HG03558 (cell line): ENCODE results near the gene IRF5.
"Not testable (repeated sequence)": the region's sequence is repeated elsewhere in the genome, so short reads cannot be mapped to it uniquely, and the experiment has no call there.

ENCODE experiments used
- ATAC-seq: cut with Tn5 transposase; IDR thresholded peaks from one replicate; pipeline ENCODE4 v1.9.1; 2021; ENCODE audit warnings: moderate number of reproducible peaks; ENCODE audit not compliant: unreplicated experiment; ENCODE audit errors: extremely low read depth

Gene IRF5

DNA sequence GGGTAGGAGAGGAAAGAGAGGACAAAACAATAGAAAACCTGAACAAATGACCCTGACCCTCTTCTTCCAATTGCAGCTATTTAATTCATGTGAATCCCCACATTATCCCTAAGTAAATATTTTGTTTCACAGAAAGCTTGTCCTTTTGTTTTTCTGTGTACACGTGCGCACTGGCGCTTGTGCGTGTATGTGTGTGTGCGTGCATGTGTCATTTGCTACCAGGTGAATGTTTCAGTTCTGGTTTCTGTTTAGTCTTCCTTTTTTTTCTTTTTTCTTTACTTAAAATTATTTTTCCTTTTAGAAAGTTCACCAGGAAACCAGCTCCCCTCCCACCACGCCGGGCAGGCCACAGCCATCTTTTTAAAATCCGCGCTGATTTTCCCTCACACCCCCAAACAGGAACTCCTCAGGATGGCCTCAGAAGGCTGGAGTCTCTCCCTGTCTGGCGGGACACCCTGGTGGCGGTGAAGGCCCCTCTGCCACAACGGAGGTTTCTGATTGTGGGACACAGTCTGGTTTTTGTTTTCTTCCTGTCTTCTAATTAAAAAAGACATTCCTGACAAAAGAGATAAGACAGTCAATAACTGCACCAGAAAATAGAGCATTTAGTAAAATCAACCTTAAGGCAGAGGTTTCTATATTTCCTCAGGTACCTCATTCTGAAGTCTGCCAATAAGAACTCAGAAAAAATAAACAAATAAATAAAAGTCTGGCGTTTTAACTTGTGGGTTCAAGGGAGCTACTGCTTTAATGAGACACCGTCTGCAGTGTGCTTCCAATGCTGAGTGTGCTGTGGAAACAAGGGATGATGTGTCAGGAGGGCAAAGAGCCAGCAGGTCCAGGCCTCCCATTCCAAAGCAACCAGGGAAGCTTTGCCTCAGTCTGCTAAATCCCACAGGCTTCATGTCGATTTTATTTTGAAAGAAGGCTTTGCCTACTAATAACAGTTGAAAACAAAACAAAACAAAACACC lies 17.4 kb downstream of the IRF5 start:
- ATAC-seq = no peak

DNA sequence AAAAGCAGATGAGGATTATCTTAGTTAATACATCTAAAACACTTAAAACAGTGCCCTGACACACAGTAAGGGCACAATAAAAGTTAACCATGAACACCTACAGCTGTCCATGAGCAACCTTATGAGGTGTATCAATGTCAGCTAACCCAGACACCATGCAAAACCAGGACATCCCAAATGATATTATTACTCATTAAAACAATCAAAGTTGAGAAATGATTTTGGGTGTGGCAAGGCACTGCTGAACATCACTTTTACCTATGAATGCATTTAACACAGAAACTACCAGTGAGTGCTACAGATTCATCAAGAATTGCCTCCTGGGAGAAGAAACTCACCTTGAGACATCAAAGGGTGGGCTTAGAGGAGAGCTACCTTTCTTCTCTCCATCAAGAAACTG lies 18.3 kb downstream of the IRF5 start:
- ATAC-seq = no peak

DNA sequence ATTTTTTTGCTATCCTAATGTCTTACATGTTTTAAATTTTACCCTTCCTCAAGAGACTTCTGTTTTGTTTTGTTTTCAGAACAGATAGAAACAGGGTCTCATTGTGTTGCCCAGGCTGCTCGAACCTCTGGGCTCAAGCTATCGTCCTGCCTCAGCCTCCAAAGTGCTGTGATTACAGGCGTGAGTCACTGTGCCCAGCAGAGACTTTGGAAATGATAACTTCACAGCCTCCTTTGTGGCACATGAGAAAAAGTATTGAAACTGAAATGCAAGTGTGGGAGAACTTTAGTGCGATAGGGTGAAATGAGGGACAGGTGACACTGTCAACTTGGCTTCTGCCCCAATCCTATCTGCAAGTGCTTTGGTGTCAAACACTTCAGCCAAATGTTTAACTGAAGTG lies 21.6 kb downstream of the IRF5 start:
- ATAC-seq = no peak

DNA sequence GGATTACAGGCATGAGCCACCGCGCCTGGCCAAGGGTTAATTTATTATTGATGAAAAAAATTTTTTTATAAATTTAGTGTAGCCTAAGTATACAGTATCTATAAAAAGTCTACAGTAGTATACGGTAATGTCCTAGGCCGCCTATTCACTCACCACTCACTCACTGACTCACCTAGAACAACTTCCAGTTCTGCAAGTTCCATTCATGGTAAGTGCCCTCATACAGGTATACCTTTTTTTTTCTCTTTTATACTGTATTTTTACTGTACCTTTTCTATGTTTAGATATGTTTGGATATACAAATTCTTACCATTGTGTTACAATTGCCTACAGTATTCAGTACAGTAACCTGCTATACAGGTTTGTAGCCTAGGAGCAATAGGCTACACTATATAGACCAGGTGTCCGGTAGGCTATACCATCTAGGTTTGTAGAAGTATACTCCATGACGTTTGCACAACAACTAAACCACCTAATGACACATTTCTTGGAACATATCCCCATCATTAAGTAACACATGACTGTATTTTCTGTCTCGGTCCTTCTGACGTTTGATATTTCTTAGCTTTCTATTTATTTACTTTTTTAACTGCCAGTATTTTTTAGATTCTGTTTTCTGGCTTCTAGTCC lies 23.4 kb downstream of the IRF5 start:
- ATAC-seq = no peak

DNA sequence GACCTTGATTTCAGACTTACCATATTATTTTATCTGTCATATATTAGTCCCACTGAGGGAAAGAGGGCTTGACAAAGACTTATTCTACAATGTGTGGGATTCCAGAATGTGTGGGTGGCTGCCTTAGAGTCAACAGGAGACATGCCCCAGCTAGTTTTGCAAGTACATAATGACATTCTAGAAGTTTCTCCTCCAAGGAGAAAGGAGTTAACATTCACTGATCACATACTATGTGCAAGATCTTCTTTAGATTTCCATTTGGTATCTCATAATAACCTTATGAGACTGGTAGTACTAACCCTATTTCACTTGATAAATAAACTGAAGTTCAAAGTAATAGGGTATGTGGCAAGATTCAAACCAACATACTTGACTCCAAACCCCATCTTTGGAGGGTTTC lies 25.2 kb downstream of the IRF5 start:
- ATAC-seq = no peak

DNA sequence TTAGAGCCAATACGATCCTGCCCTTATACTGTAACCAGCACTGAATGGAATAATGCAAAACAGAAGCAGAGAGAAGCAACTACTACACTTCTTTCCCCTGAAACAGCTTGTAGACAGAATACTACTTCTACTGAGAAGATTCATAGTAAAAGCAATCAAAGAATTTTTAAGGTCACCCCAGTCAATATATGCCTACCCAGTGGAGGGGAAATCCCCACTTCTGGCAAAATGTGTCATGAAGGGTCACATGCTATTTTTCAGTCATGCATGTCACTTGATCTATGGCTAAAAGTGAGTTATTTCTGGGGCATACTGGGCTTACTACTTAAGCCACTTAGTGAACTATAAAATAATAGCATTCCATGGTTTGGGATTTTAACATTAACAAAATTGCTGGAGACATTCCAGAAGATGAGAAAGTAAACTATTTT lies 25.6 kb downstream of the IRF5 start:
- peak; percentile 66 for ATAC-seq

DNA sequence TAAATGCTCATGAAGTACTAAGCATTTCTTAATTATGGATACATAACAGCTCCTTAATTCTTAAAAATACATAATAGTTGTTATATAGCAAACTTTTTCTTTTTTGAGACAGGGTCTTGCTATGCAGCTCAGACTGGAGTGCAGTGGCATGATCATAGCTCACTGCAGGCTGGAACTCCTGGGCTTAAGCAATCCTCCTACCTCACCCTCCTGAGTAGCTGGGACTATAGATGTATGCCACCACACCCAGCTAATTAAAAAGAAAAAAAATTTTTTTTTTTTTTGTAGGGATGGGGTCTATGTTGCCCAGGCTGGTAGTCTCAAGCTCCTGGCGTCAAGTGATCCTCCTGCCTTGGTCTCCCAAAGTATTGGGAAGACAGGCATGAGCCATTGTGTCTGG lies 30.9 kb downstream of the IRF5 start:
- ATAC-seq = no peak

DNA sequence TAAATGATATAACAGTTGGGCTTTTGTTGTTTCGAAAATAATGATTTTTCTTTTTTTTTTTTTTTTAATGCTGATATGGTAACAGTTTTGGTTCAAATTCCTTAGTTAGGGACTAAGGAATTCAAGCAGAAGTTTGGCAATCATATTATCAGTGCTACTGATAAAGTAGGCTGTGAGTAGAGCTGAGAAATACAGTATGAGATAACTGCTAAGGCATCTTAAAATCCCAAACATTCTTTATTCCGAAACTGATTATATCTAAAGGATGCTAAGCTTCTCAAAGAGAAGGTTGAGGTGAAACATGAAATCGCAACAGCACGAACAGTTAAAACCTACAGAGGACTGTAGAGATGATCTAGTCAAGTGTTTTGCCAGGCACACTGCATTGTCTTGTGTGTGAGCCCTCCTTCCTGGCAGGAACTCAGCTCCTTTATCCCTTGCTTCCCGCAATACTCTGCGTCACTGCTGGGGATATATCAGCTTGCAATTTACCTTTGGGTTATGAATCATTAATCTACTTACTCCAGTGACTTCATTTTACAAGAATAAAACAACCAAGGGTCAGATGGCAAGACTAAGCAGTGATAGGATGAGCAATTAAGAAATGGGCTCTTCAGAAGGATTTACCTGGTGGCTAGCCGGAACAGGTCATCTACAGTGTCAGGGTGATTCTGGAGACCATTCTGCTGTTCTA lies 36.7 kb downstream of the IRF5 start:
- no peak for ATAC-seq

DNA sequence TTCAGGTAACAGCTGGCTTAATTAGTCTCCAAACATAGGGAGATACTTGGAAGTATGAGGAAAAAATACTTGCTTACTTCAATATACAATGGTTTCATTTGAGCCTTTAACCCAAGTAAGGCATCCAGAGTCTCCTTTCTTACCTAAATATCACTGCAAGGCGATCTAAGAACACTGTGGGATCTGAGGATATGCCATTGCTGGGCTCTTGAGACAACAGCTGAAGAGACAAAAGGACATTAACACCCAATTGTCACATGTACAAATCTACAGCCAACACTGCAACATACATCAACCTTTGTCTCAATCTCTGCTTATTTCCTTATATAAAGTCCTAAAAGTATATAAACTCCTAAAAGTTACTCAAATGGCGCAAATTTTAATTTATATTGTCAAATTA lies 44.4 kb downstream of the IRF5 start:
- ATAC-seq = no peak

DNA sequence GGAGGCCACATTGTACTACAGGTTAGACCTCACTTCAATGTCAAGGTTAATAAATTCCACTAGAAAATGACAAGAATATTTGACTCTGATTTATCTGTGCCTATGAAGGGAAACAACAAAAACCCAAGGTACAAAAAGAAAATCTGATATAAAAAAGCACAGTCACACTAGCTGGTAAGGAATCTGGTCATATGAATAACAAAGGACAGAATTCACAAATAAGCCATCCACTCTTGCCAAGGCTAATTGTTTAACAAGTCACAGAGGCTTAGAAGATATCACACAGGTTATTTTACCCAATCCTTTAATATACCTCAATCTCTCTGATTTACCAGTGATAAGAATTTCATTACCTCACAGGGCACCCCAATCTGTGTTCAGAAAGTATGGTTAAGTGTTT lies 47.9 kb downstream of the IRF5 start:
- ATAC-seq = no peak

DNA sequence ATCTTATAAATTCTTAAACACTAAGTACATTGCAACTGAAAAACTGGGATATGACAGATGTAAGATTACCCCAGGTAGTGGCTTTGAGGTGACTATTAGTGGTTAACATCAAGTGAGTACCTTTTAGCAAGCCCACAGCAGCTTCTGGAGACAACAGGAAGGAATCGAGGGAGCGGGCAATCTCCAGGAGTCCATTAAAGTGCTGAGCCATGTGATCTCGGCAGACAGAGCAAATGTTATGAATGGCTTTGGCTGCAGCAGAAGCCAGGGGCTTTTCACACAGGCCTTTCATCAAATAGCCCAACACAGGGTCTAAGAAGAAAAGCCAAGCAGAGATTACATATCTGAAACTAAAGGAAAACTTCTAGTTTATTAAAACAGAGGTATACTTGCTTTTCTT lies 48.9 kb downstream of the IRF5 start:
- ATAC-seq = no peak

DNA sequence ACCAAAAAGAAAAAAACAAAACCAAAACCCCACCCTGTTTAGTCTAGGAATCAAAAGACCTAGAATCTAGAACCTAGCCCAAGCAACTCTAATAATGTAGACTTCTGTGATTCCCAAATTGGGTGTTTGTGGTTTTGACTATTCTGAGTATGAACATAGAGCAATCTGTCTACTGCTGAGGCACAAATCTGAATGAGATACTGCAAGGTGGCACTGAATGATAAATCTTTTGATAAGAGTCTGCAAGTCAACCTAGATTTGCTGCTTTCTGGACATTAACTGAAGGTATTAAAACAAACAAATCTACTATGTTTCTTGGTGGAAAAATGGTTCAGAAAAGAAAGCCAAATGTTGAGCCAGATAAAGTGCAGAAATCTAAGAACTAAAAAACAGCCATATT lies 50.6 kb downstream of the IRF5 start:
- no peak for ATAC-seq

DNA sequence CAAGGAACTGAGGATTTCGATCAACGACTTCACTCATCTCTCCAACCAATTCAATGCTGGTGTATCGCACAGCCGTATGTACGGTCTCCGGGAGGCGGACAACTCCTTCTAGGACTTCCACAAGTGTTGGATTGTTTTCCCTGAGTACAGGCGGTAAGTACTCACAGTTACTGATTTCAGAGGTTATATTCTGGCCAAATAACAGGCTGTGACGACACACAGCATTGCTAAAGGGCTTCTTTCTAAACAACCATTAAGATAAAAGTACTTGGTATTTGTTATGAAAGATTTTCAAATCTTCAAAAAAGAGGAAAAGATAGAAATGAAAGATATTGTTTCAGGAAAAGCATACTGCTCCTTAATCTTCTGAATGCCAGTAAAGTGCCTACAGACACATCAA lies 52.2 kb downstream of the IRF5 start:
- no peak for ATAC-seq

DNA sequence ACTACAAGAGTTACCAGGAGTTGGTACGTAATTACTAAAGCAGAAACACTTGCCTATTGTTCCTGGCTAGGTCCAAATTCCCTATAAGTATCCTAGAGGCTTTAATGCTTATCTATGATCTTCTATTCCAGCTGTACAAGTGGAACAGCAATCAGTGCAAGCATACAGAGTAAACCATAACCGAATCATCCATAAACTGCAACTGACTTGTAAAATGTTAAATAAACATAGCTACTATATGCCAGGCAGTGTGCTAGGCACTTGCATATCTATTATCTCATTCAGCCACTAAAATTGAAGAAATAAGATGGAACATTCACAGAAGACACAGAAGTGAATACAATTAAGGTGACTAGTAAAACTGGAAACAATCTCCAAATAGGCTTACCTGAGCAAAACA lies 55.7 kb downstream of the IRF5 start:
- ATAC-seq = no peak

DNA sequence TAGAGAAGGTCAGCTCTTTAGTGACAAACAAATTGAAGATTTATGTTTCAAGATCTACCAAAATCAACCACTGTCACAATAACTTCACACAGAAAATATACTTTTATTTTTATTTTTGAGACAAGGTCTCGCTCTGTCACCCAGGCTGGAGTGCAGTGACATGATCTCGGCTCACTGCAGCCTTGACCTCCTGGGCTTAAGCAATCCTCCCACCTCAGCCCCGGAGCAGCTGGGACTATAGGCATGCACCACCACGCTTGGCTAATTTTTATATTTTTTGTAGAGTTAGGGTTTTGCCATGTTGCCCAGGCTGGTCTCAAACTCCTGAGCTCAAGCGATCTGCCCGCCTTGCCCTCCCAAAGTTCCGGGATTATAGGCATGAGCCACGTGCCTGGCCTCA lies 56.8 kb downstream of the IRF5 start:
- not testable (repeated sequence) for ATAC-seq

DNA sequence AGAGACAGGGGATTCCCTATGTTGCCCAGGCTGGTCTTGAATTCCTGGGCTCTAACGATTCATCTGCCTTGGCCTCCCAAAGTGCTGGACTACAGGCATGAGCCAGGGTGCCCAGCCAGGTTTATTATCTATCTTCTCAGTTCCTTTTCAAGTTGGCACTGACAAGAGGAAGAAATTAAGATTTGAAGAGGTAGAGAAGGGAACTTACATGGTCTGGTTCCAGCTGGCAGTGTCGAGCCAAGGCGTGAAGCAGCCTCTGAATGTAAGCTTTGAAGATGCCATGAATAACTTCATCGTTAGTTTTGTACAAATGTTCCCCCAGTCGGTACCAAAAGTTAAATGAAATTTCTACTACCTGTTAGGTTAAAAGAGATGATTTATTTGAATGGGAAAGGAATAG lies 59.5 kb downstream of the IRF5 start:
- no peak for ATAC-seq
